Subcutaneous adipose tissue (tissue), 4 donors: ENCODE data around the gene LBX1. TPM values are rescaled to one million over a fixed set of nuclear protein-coding genes. Genes with fewer than 3 reads are reported as not detected.

Experiments used
- CTCF ChIP-seq: fragments of 450-650 bp; IDR thresholded peaks from one replicate; pipeline ENCODE4 v1.5.1; 2016; ENCODE audit warnings: low read depth, mild to moderate bottlenecking, control low read depth, antibody characterized with exemption, moderate library complexity
- total RNA-seq, 4 donors: library from RNA; depleted of rRNA; stranded (reverse); fragments of >200 nt; gene quantifications; one replicate each; pipeline ENCODE4 v1.1.0, GENCODE V29; 2016

Gene LBX1
- total RNA-seq, 4 donors from 2014 or later = not detected

DNA sequence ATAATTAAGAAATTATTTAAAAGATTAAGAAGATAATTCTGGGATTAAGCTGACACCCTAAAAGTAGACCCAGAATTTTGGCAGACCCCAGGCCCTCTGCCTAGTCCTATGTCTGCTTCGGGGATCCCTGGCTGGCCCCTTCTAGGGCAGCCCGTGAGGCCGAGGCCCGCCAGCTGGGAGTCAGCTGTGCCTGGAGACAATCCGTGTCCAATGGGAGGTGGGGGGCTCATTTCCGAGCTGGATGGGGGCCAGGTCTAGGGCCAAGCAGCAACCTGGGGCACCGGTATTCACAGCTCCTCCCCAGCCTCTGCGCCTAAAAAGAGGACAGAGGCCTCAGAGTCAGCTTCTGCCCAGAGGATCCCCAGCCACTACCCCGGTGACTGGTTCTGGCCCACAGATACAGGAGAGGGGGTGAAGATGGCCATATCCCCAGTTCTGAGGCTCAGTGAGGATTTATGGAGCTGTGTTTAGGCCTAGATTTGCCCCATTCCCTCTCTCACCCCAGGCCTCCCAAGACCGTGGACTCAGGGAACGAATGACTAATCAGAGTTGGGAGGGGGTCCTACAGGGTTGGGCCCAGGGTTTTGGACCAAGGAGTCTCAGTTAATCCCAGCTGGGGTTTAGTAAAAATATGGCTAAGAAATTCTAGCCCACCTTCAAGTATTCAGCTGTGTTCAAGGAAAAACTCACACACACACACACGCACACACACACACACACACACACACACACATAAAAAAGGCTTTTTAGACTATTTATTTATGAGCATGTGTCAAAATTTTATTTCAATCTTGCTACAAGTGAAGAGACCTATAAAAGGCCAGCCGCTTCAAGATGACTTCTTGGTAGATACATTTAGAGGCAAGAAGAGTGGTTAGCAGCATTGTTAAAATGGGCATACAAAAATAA, 37.4 kb upstream of the LBX1 start:
- TF ChIP-seq CTCF = no peak

GRCh38 chr10:101263150-101263752, 34.0 kb upstream of the LBX1 start:
- no peak for TF ChIP-seq CTCF

- no peak for TF ChIP-seq CTCF
Measured at GRCh38 chr10:101262147-101262546, 32.9 kb upstream of the LBX1 start.

DNA sequence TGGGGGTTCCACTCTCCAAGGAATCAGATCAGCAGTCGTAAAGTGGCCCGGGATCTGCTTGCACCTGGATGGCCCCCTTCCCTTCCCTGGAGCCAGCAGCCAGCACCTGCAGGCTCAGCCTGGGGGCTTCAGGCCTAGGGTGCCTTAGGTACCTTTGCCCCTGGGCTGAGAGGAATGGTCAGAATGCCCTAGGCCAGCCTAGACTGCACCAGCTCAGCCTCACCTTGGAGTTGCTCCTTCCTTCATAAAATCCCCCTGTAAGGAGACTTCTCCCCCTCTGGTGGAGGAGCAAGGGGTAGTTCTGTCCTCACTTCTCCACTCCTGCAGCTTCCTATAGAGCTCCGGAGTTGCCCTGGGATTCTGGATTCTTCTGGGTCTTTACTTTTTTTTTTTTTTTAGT, 32.4 kb upstream of the LBX1 start:
- TF ChIP-seq CTCF = no peak

DNA sequence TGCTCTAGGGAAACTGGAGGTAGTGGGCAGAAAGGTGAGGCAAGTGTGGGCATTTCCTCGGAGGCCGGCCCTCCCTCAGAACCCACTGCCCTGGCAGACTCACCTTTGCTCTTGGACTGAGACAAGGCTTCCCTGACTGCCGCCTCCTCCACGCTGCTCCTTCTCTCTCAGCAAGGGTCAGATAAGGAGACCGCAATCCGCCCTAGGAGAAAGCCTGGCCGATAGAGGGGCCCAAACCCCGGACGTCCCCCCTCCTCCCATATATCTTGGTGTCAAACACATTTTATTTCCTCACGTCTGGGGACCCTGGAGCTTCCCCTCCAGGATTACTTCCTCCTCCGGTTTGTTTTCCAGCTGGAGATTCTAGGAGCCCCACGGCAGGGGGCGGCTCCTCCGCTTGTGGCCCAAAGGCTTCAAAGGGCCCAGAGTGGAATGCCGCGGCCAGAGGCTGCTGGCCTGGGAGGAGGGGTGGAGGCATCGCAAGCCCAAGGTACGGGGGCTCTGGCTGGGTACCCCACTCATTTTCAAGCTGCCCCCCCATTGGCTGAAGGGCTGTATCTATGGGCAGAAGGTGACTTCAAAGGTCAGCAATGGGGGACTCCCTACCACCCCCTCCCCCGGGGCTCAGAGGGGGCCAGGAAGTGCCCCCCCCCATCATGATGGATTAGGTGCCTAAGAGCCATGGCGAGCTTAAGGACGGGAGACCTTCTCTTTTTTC, 31.7 kb upstream of the LBX1 start:
- no peak for TF ChIP-seq CTCF

- TF ChIP-seq CTCF = no peak
Measured at GRCh38 chr10:101258179-101258885, 29.1 kb upstream of the LBX1 start.

GRCh38 chr10:101257491-101257890, 28.2 kb upstream of the LBX1 start:
- TF ChIP-seq CTCF = no peak
